K562 (cell line): ENCODE results near the gene HCFC1R1. TPM values are rescaled to one million over a fixed set of nuclear protein-coding genes. Genes with fewer than 3 reads are reported as not detected.

Experiments used
- ATAC-seq: fragments of 200-7000 bp; cut with Tn5 transposase; 3 replicates; pipeline ENCODE4 v1.9.1; 2020; ENCODE audit warnings: moderate library complexity
- BruUV-seq: library from RNA; stranded (reverse); fragments of 400-500 nt; replicated peaks from 2 replicates; lab custom pipeline; 2021; lab: Mats Ljungman, UMichigan
- CTCF ChIA-PET: fragments of 300-600 bp; formaldehyde crosslinking; extraction: SDS; loops from one replicate; lab custom pipeline; 2021; ENCODE audit warnings: low intra/inter-chr PET ratio; lab: Yijun Ruan, JAX
- POLR2A ChIA-PET: fragments of 300-600, 350-650 bp; sonication (Branson Sonifier 250); formaldehyde crosslinking; extraction: SDS; loops from one replicate; lab custom pipeline; 2021; ENCODE audit warnings: antibody characterized with exemption, inconsistent platforms; lab: Yijun Ruan, JAX
- DNase-seq, 4 experiments: peaks; one replicate each; pipeline versions ENCODE4 v3.0.0 to v3.0.0-alpha.2; 2011 to 2018; ENCODE audit warnings: low spot score in 3 of 4, mixed read lengths in 3 of 4; ENCODE audit errors: extremely low read depth in 1 of 4
- FAIRE-seq: peaks from 2 replicates; lab custom pipeline; 2011; peaks lifted over from hg19 to GRCh38; lab: Jason Lieb, UNC
- H2AFZ ChIP-seq: 2 replicates; pipeline ENCODE4 v1.6.0; 2011; ENCODE audit warnings: low read depth, low read length, control low read depth, inconsistent platforms
- H3K27ac ChIP-seq: fragments of 200-600 bp; 3 replicates; pipeline ENCODE4 v1.8.0; 2011; ENCODE audit warnings: low read depth, mild to moderate bottlenecking, control low read depth, inconsistent platforms, low read length, moderate library complexity, mixed read lengths; ENCODE audit errors: extremely low read depth
- H3K27me3 ChIP-seq, 2 experiments: fragments of 300-600 bp in 1 of 2; 2 replicates in 1 of 2; 3 replicates in 1 of 2; pipeline versions ENCODE4 v1.6.0 to v1.8.0; 2011; ENCODE audit warnings: inconsistent platforms in 2 of 2, low read length in 2 of 2, mild to moderate bottlenecking in 1 of 2, mixed read lengths in 1 of 2, moderate library complexity in 1 of 2; ENCODE audit not compliant: control insufficient read depth in 2 of 2, insufficient read depth in 2 of 2
- H3K36me3 ChIP-seq: fragments of 300-600 bp; 3 replicates; pipeline ENCODE4 v1.8.0; 2011; ENCODE audit warnings: mild to moderate bottlenecking, low read length, inconsistent platforms; ENCODE audit not compliant: control insufficient read depth, insufficient read depth
- H3K4me1 ChIP-seq, 2 experiments: fragments of 200-600 bp in 1 of 2; replicated peaks in 1 of 2; 2 replicates in 1 of 2; 3 replicates in 1 of 2; pipeline versions ENCODE4 v1.5.1 to v1.8.0; 2011; ENCODE audit warnings: inconsistent platforms in 2 of 2, low read length in 2 of 2, mild to moderate bottlenecking in 1 of 2, mixed read lengths in 1 of 2, moderate library complexity in 1 of 2; ENCODE audit not compliant: control insufficient read depth in 2 of 2, insufficient read depth in 2 of 2
- H3K4me2 ChIP-seq: 2 replicates; pipeline ENCODE4 v1.6.1; 2011; ENCODE audit warnings: low read length, control low read depth, inconsistent platforms, mixed read lengths; ENCODE audit not compliant: insufficient read depth
- H3K4me3 ChIP-seq: fragments of 200-600 bp; sonication (generic), shearing (Covaris generic); 2 replicates; pipeline ENCODE4 v1.5.1; 2016; ENCODE audit warnings: control low read depth, inconsistent platforms
- H3K79me2 ChIP-seq: fragments of 200-600 bp; 3 replicates; pipeline ENCODE4 v1.8.0; 2011; ENCODE audit warnings: low read length, inconsistent platforms; ENCODE audit not compliant: control insufficient read depth, insufficient read depth
- H3K9ac ChIP-seq, 2 experiments: 2 replicates each; pipeline versions ENCODE4 v1.6.0 to v1.6.1; 2011; ENCODE audit warnings: low read depth in 2 of 2, low read length in 2 of 2, control low read depth in 1 of 2, inconsistent platforms in 1 of 2, mild to moderate bottlenecking in 1 of 2, mixed read lengths in 1 of 2; ENCODE audit not compliant: insufficient read depth in 1 of 2
- H3K9me1 ChIP-seq: one replicate; pipeline ENCODE4 v1.6.0; 2011; ENCODE audit warnings: inconsistent platforms, mild to moderate bottlenecking, low read length, moderate library complexity; ENCODE audit not compliant: control insufficient read depth, insufficient read depth
- H3K9me3 ChIP-seq: replicated peaks from 2 replicates; pipeline ENCODE4 v1.5.1; 2011; ENCODE audit warnings: low read depth, low read length, inconsistent platforms; ENCODE audit not compliant: control insufficient read depth, insufficient read depth
- H4K20me1 ChIP-seq: replicated peaks from 2 replicates; pipeline ENCODE4 v1.6.1; 2011; ENCODE audit warnings: low read length, inconsistent platforms, mixed read lengths; ENCODE audit not compliant: control insufficient read depth, insufficient read depth
- CBFA2T3 ChIP-seq: fragments of 450-650 bp; IDR thresholded peaks from 2 replicates; pipeline ENCODE4 v1.6.1; 2017
- L3MBTL2 ChIP-seq: fragments of 450-650 bp; IDR thresholded peaks from 2 replicates; pipeline ENCODE4 v1.6.1; 2016; ENCODE audit warnings: mild to moderate bottlenecking, moderate library complexity
- MEIS2 ChIP-seq: fragments of 450-650 bp; IDR thresholded peaks from 2 replicates; pipeline ENCODE4 v1.6.1; 2014; ENCODE audit warnings: mild to moderate bottlenecking; ENCODE audit not compliant: partially characterized antibody
- MTF1 ChIP-seq: fragments of 250-450 bp; sonication (Bioruptor Pico); IDR thresholded peaks from 2 replicates; pipeline ENCODE4 v1.9.0; 2021; ENCODE audit warnings: moderate library complexity, mild to moderate bottlenecking, inconsistent platforms, borderline replicate concordance
- RB1 ChIP-seq: fragments of 450-650 bp; IDR thresholded peaks from 2 replicates; pipeline ENCODE4 v1.6.1; 2017; ENCODE audit warnings: low read depth, mild to moderate bottlenecking
- SUPT5H ChIP-seq: fragments of 450-650 bp; IDR thresholded peaks from 2 replicates; pipeline ENCODE4 v1.6.1; 2016
- ZBTB40 ChIP-seq, 2 experiments: fragments of 450-650 bp in 1 of 2; sonication (generic) in 1 of 2; formaldehyde crosslinking in 1 of 2; IDR thresholded peaks; 2 replicates each; pipeline versions ENCODE4 v1.7.1 to v1.9.0; 2016 to 2022; ENCODE audit warnings: inconsistent platforms in 1 of 2, mild to moderate bottlenecking in 1 of 2, missing genetic modification reagents in 1 of 2
- WGBS: fragments of 100-300 bp; shearing (Covaris generic); methylation state at CpG from one replicate; pipeline ENCODE4 v1.1.6; 2016; ENCODE audit warnings: low coverage, mixed read lengths; ENCODE audit not compliant: insufficient coverage; ENCODE audit errors: missing lambda C conversion rate; 5-methylcytosine and 5-hydroxymethylcytosine counted together
- in situ Hi-C: fragments of 300-500 bp; cut with MboI; formaldehyde crosslinking; loops from 4 replicates; pipeline ENCODE4 v1.15.0; 2018; ENCODE audit warnings: inconsistent platforms, mixed read lengths
- intact Hi-C: fragments of 100-400 bp; cut with micrococcal nuclease; formaldehyde crosslinking; loops from 2 replicates; pipeline ENCODE4 v1.14.2; 2022
- polyA plus RNA-seq, 8 experiments: library from polyadenylated mRNA; depleted of rRNA in 4 of 8; stranded (reverse) in 5 of 8; unstranded in 3 of 8; fragments of >200 nt; fragmentation: Nextera tagmentation in 2 of 8; fragmentation: Illumina TruSeq in 1 of 8; extraction: Ambion mirVana in 2 of 8; extraction: Trizol in 1 of 8; gene quantifications; 2 replicates each; pipeline versions ENCODE4 v1.2.1 to v1.2.3, GENCODE V29; 2011 to 2014; ENCODE audit warnings: inconsistent platforms in 1 of 8, missing spikeins in 1 of 8
- total RNA-seq, 7 experiments: library from RNA; depleted of rRNA in 6 of 7; stranded (reverse); fragments of >200 nt in 6 of 7; fragmentation: Illumina TruSeq in 2 of 7; extraction: Trizol in 2 of 7; gene quantifications; 2 replicates each; pipeline versions ENCODE4 v1.2.1 to v1.2.3, GENCODE V29; 2011 to 2021; ENCODE audit warnings: low replicate concordance in 1 of 7

Gene HCFC1R1
- total and polyA plus RNA-seq, 9 of the 15 experiments (the other 6 are each of a cell fraction or from before 2014, with no cell fraction given) = 2.2 to 29.0 (median 11.2) TPM

- TF ChIP-seq CBFA2T3 (peak; percentile 21; the same call in 1 of the 2 replicates), SUPT5H (peak; percentile 39; the same call in 1 of the 2 replicates), L3MBTL2 (peak; percentile 55; the same call in 1 of the 2 replicates), RB1 (peak; percentile 77; the same call in 1 of the 2 replicates), MEIS2 (peak; percentile 10)
- TF ChIP-seq, all 486 proteins: peak for 53
Observed at GRCh38 chr16:3027983-3028715, 4.4 kb upstream of the HCFC1R1 start (continued).

- Histone ChIP-seq H3K4me3 (no peak overlapping the region), H3K27ac (no peak overlapping the region)
Observed at GRCh38 chr16:3027489-3027795, 3.7 kb upstream of the HCFC1R1 start.

More at GRCh38 chr16:3027489-3027795, 3.7 kb upstream of the HCFC1R1 start:
- H3K9me1 ChIP-seq = no peaks in the 10 kb centered on the region
- H3K27me3 ChIP-seq = peaks cover 12 to 32% of the 10 kb centered on the region in 2 experiments; a peak in 4 of 5 replicates
- DNase-seq = no peak
- peaks cover 29% of the 10 kb centered on the region; the same call in 2 of the 3 replicates for H3K36me3 ChIP-seq
- no peak overlapping the region for H3K4me2 ChIP-seq
- intact Hi-C loops (loop anchor here (10.0 kb wide), 1 partner anchor 63 kb away; the partner anchor contains the start of genes KREMEN2 and PAQR4), in situ Hi-C loops (no loop called here)
- 82% methylated on average over 8 of the region's 8 CpGs for WGBS
- CTCF ChIA-PET = interaction anchor here (0.8 kb wide), 1 partner anchor 24 kb away, joined by 3 read pairs; no protein-coding TSS in a partner anchor
- TF ChIP-seq ZBTB40 (IDR thresholded peaks at IDR 0.05) (0 out of 2 replicates have a peak, but pooled peaks have one; percentile 14), ZBTB40 (CRISPR knock-in tag; IDR thresholded peaks at IDR 0.05) (peak; percentile 61; the same call in 1 of the 2 replicates), MTF1 (CRISPR knock-in tag) (no peak)
- peaks cover 24 to 81% of the 10 kb centered on the region in 2 experiments for H3K4me1 ChIP-seq
- no TSS peak for BruUV-seq
- peaks cover 13% of the 10 kb centered on the region; the same call in 1 of the 2 replicates for H4K20me1 ChIP-seq
- H2AFZ ChIP-seq = no peak overlapping the region
- H3K79me2 ChIP-seq = peaks cover 19% of the 10 kb centered on the region
- peak overlapping the region in 1 of 2 experiments; percentile 31; a peak in 2 of 4 replicates for H3K9ac ChIP-seq
- ATAC-seq = no peak
- no peak for FAIRE-seq
- no peaks in the 10 kb centered on the region for H3K9me3 ChIP-seq
- POLR2A ChIA-PET = interaction anchor here (0.6 to 1.9 kb wide), 7 partner anchors 19 to 130 kb away, joined by 3 to 6 read pairs (median 4); no protein-coding TSS in a partner anchor
